ENCODE measurements around the gene TMEM108. TPM values are rescaled to one million over a fixed set of nuclear protein-coding genes. Genes with fewer than 3 reads are reported as not detected.

TMEM108 gene
- total and polyA plus RNA-seq, 2 donors (not counting 1 experiment from before 2014, with no cell fraction given): 0.10 to 0.17 TPM

DNA sequence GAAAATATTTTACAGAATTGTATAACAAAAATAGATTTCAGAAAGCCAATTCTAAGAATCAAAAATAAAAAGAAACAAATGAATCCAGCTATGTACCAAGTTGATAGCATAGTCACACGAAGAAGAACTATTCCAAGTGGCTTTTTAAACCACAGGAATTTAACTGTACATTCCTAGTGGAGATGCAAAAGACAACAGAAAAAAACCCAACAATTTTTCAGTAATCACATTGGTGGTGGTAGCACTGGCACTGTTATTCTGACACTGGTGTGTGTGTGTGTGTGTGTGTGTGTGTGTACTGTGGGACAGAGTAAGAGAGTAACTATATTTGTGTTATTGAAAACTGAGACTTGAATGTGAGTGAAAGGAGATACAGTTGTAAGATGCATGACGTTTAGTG lies 370.8 kb downstream of the TMEM108 start:
- H4K20me1 ChIP-seq (ENCODE audit: control insufficient read depth, extremely low read depth, insufficient read depth, low read length): no peaks in the 10 kb centered on the region
- DNase-seq (ENCODE audit: low read depth in 2 of 2): peak; percentile 39 to 67
- H3K27ac ChIP-seq (ENCODE audit: insufficient read depth, low read length): no peak overlapping the region
- no peaks in the 10 kb centered on the region for H3K27me3 ChIP-seq (ENCODE audit: control insufficient read depth, insufficient read depth, low read length)
- no peak for TF ChIP-seq EZH2 (IDR thresholded peaks at IDR 0.05; ENCODE audit: low read length, missing control alignments)
- TF ChIP-seq, protein P1, sequence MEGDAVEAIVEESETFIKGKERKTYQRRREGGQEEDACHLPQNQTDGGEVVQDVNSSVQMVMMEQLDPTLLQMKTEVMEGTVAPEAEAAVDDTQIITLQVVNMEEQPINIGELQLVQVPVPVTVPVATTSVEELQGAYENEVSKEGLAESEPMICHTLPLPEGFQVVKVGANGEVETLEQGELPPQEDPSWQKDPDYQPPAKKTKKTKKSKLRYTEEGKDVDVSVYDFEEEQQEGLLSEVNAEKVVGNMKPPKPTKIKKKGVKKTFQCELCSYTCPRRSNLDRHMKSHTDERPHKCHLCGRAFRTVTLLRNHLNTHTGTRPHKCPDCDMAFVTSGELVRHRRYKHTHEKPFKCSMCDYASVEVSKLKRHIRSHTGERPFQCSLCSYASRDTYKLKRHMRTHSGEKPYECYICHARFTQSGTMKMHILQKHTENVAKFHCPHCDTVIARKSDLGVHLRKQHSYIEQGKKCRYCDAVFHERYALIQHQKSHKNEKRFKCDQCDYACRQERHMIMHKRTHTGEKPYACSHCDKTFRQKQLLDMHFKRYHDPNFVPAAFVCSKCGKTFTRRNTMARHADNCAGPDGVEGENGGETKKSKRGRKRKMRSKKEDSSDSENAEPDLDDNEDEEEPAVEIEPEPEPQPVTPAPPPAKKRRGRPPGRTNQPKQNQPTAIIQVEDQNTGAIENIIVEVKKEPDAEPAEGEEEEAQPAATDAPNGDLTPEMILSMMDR (conservative IDR thresholded peaks at IDR 0.05 in 1 of 2, IDR thresholded peaks at IDR 0.05 in 1 of 2; ENCODE audit: low read depth in 1 of 2, low read length in 2 of 2): no peak
- H3K4me1 ChIP-seq (ENCODE audit: control insufficient read depth, extremely low read depth, insufficient read depth, low read length): peaks cover 6% of the 10 kb centered on the region
- H3K9me3 ChIP-seq (ENCODE audit: control insufficient read depth, insufficient read depth, low read depth, low read length): no peaks in the 10 kb centered on the region
- no peak overlapping the region for H3K4me2 ChIP-seq (ENCODE audit: extremely low read depth, insufficient read depth, low read length)
- H3K9ac ChIP-seq (ENCODE audit: insufficient read depth, low read length): no peak overlapping the region
- H3K4me3 ChIP-seq (replicated peaks in 1 of 4; ENCODE audit: control extremely low read depth in 1 of 4, insufficient read depth in 1 of 4, low read depth in 3 of 4, low read length in 4 of 4): no peak overlapping the region
- no peaks in the 10 kb centered on the region for H3K79me2 ChIP-seq (ENCODE audit: control insufficient read depth, insufficient read depth, low read length)
- H3K36me3 ChIP-seq (ENCODE audit: control insufficient read depth, insufficient read depth, low read length): no peaks in the 10 kb centered on the region
- no peak overlapping the region for H2AFZ ChIP-seq (ENCODE audit: low read length)

DNA sequence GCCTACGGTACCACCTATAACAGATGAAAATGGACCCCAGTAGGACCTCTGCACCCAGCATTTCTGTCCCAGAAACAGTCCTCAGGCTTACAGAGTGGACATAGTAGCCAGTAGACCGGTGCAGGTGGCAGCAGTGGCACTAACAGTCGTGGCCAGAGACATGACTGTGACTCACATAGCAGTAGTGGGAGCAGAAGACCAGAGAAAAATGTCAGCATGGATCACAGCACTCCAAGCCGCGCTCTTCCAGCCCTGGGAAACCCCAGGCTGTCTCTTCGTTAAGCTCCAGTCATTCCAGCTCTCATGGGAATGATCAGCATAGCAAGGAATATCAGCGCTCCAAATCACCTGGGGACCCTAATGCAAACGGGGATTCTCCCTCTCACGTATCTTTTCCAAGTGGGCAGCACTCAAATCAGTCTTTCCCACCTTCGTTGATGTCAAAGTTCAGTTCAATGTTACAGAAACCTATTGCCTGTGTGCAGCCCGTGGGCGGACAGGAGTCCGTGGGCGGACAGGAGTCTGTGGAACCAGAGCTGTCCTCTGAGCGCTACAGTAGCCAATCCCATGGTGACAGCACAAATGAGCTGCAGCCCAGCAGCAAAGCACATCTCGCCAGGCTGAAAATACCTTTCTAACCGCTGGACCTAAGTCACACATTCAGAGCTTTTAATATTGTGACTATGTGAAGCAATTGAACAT lies 372.2 kb downstream of the TMEM108 start:
- TF ChIP-seq, protein P1 (conservative IDR thresholded peaks at IDR 0.05 in 1 of 2, IDR thresholded peaks at IDR 0.05 in 1 of 2; ENCODE audit: low read depth in 1 of 2, low read length in 2 of 2): no peak
- TF ChIP-seq EZH2 (IDR thresholded peaks at IDR 0.05; ENCODE audit: low read length, missing control alignments): no peak
- Histone ChIP-seq H3K36me3 (ENCODE audit: control insufficient read depth, insufficient read depth, low read length) (no peaks in the 10 kb centered on the region), H3K27me3 (ENCODE audit: control insufficient read depth, insufficient read depth, low read length) (no peaks in the 10 kb centered on the region), H3K4me1 (ENCODE audit: control insufficient read depth, extremely low read depth, insufficient read depth, low read length) (peaks cover 6% of the 10 kb centered on the region), H3K9me3 (ENCODE audit: control insufficient read depth, insufficient read depth, low read depth, low read length) (no peaks in the 10 kb centered on the region), H3K79me2 (ENCODE audit: control insufficient read depth, insufficient read depth, low read length) (no peaks in the 10 kb centered on the region), H2AFZ (ENCODE audit: low read length) (no peak overlapping the region), H4K20me1 (ENCODE audit: control insufficient read depth, extremely low read depth, insufficient read depth, low read length) (no peaks in the 10 kb centered on the region), H3K9ac (ENCODE audit: insufficient read depth, low read length) (no peak overlapping the region), H3K27ac (ENCODE audit: insufficient read depth, low read length) (no peak overlapping the region), H3K4me2 (ENCODE audit: extremely low read depth, insufficient read depth, low read length) (no peak overlapping the region), H3K4me3 (replicated peaks in 1 of 4; ENCODE audit: control extremely low read depth in 1 of 4, insufficient read depth in 1 of 4, low read depth in 3 of 4, low read length in 4 of 4) (no peak overlapping the region)
- DNase-seq (ENCODE audit: low read depth in 2 of 2): no peak

DNA sequence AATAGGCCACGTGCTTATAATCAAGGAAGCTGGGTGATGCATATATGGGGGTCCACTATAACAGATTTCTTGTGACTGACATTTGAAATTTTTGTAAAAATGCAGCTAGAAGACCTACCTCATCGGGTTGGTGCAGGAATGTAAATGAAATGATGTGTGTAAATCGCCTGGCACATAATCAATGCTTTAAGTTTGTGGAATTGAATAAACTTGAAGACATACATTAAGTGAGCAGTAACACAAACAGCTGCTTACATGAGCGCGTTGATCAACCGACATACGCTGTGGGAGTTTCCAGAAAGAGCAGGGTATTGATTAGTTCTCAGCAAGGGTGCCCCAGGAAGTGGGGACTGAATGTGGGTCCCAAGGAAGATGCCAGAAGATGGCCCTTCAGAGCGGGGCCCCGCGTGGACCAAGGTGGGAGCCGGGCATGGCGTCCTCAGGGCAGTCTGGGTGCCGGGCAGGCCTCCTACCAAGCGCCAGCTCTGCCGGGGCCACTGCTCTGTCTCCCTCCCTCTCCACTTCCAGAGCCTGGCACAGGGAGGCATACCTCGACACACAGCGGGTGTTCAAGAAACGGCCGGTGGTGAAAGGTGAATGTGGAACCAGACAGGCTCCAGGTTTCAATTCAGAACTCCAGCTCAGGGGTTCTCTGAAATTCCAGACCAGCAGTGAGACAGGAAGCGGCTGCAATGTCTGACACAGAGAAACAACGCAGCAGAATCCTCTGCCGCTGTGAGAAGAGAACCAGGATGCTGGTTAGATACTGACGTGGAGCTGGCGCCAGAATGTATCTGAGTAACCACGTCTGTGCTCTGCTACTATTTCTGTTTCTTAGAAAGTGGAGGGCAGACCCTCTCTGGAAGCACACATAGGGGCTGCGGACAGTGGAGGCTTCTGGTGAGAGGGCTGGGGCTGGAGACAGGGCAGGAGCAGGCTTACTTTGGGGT lies 374.3 kb downstream of the TMEM108 start:
- no peaks in the 10 kb centered on the region for H3K9me3 ChIP-seq (ENCODE audit: control insufficient read depth, insufficient read depth, low read depth, low read length)
- H3K79me2 ChIP-seq (ENCODE audit: control insufficient read depth, insufficient read depth, low read length): no peaks in the 10 kb centered on the region
- H2AFZ ChIP-seq (ENCODE audit: low read length): peak overlapping the region; percentile 81
- DNase-seq (ENCODE audit: low read depth in 2 of 2): peak in 1 of 2 donors; percentile 64
- H3K4me2 ChIP-seq (ENCODE audit: extremely low read depth, insufficient read depth, low read length): peak overlapping the region; percentile 90
- no peak overlapping the region for H3K9ac ChIP-seq (ENCODE audit: insufficient read depth, low read length)
- peak overlapping the region in 3 of 4 experiments; percentile 12 to 50 (median 18) for H3K4me3 ChIP-seq (replicated peaks in 1 of 4; ENCODE audit: control extremely low read depth in 1 of 4, insufficient read depth in 1 of 4, low read depth in 3 of 4, low read length in 4 of 4)
- TF ChIP-seq, protein P1 (conservative IDR thresholded peaks at IDR 0.05 in 1 of 2, IDR thresholded peaks at IDR 0.05 in 1 of 2; ENCODE audit: low read depth in 1 of 2, low read length in 2 of 2): no peak
- TF ChIP-seq EZH2 (IDR thresholded peaks at IDR 0.05; ENCODE audit: low read length, missing control alignments): no peak
- H3K36me3 ChIP-seq (ENCODE audit: control insufficient read depth, insufficient read depth, low read length): no peaks in the 10 kb centered on the region
- peaks cover 6% of the 10 kb centered on the region for H3K4me1 ChIP-seq (ENCODE audit: control insufficient read depth, extremely low read depth, insufficient read depth, low read length)
- H3K27me3 ChIP-seq (ENCODE audit: control insufficient read depth, insufficient read depth, low read length): no peaks in the 10 kb centered on the region
- peak overlapping the region; percentile 55 for H3K27ac ChIP-seq (ENCODE audit: insufficient read depth, low read length)
- no peaks in the 10 kb centered on the region for H4K20me1 ChIP-seq (ENCODE audit: control insufficient read depth, extremely low read depth, insufficient read depth, low read length)
